Osteocyte (in vitro differentiated cells): ENCODE data around the gene ADD2. TPM values are rescaled to one million over a fixed set of nuclear protein-coding genes. Genes with fewer than 3 reads are reported as not detected.

Experiments used
- DNase-seq: peaks from one replicate; pipeline ENCODE4 v3.0.0; 2021; ENCODE audit warnings: mixed read lengths; ENCODE audit not compliant: unreplicated experiment; ENCODE audit errors: extremely low spot score
- H3K27ac Mint-ChIP-seq: one replicate; pipeline ENCODE4 v1.8.0; 2021; ENCODE audit warnings: mild to moderate bottlenecking, mixed read lengths; ENCODE audit not compliant: unreplicated experiment
- H3K27me3 Mint-ChIP-seq: one replicate; pipeline ENCODE4 v1.8.0; 2021; ENCODE audit warnings: mixed read lengths; ENCODE audit not compliant: unreplicated experiment
- H3K36me3 Mint-ChIP-seq: one replicate; pipeline ENCODE4 v1.8.0; 2021; ENCODE audit warnings: mixed read lengths; ENCODE audit not compliant: unreplicated experiment
- H3K4me1 Mint-ChIP-seq: one replicate; pipeline ENCODE4 v1.8.0; 2021; ENCODE audit warnings: mixed read lengths; ENCODE audit not compliant: unreplicated experiment
- H3K4me3 Mint-ChIP-seq: one replicate; pipeline ENCODE4 v1.8.0; 2021; ENCODE audit warnings: mild to moderate bottlenecking, moderate library complexity, mixed read lengths; ENCODE audit not compliant: unreplicated experiment
- H3K9me3 Mint-ChIP-seq: one replicate; pipeline ENCODE4 v1.8.0; 2021; ENCODE audit warnings: mixed read lengths; ENCODE audit not compliant: unreplicated experiment
- CTCF ChIP-seq: fragments of 200-600 bp; sonication (generic); IDR thresholded peaks from 2 replicates; pipeline ENCODE4 v1.5.0; 2021; ENCODE audit warnings: antibody characterized with exemption, mild to moderate bottlenecking, moderate library complexity
- total RNA-seq: library from RNA; stranded (reverse); gene quantifications from 2 replicates; pipeline ENCODE4 v1.2.1, GENCODE V29; 2021

The ADD2 gene
- total RNA-seq, 1 donor from 2014 or later, result not detected

GRCh38 chr2:70710038-70710690 lies 57.8 kb downstream of the ADD2 start:
- Mint-ChIP-seq H3K36me3 (no peaks in the 10 kb centered on the region), H3K4me3 (no peak overlapping the region), H3K27me3 (no peaks in the 10 kb centered on the region), H3K9me3 (no peaks in the 10 kb centered on the region), H3K27ac (no peak overlapping the region), H3K4me1 (no peaks in the 10 kb centered on the region)
- DNase-seq, result no peak
- TF ChIP-seq CTCF, result no peak

DNA sequence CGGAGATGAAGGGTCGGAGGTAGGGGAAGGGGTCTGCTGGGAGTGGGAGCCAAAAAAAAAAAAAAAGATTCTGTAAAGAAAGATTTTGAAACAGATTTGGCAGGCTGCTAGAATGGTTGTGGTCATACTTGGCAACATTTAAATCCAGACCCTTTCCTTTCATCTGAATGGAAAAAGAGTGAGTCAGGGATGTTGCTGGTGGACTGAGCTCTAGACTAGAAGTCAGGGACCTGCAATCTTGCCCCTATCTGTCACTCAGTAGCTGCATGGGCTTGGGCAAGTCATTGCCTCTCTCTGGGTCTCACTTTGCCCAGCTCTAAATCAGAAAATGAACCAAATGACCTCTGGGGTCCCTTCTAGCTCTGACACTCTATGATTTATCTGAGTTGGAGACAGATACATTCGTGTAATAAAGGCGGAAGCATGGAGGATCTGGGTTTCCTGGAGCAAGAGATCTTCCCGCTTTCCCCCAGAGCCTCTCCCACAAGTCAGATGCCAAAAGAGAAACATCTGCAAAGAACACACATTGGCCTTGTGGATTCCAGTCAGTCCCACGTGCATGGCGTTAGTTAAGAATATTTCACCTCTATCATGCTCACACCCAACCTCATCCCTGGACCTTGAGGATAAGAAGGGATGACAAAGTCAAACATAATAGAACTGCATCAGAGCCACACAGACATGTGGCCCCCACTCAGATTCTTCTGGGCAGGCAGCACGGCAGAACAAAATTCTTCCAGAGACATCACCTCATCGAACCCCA lies 58.5 kb downstream of the ADD2 start:
- Mint-ChIP-seq H3K4me3 (no peak overlapping the region), H3K36me3 (no peaks in the 10 kb centered on the region), H3K4me1 (no peaks in the 10 kb centered on the region), H3K9me3 (no peaks in the 10 kb centered on the region), H3K27ac (no peak overlapping the region), H3K27me3 (no peaks in the 10 kb centered on the region)
- TF ChIP-seq CTCF, result no peak
- no peak for DNase-seq

DNA sequence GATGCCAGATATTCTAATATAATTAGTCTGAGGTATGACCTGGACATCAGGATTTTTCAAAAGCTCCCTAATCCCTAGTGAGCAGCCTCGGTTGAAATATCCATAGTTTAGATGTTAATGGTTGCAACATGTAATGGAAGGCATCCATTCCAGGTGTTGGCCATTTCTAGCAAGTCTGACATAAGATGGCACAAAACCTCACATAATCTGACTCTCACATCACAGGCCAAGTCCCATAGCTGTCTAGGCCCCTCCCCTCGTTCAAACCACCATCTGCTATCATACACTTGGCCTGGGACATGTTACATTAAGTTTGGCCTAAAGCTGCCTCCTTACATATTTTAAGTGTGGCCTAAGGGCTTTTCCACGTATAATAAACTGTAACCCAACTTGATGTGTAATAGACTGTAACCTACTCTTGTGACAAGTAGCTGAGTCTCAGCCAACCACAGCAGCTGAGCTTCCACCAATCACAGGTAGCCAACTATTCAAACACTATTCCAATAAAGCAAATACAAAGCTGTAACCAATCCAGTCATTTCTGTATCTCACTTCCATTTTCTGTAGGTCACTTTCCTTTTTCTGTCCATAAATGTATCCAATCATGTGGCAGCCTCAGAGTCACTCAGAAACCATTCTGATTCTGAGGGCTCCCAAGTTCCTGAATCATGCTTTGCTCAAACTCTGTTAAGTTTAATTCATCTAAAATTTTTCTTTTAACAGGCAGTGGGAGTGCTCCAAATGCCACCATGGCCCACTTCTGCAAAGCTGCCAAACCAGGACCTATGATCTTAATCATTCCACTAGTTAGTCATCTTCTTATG lies 59.4 kb downstream of the ADD2 start:
- DNase-seq, result no peak
- H3K4me3 Mint-ChIP-seq, result no peak overlapping the region
- no peaks in the 10 kb centered on the region for H3K36me3 Mint-ChIP-seq
- H3K27me3 Mint-ChIP-seq, result no peaks in the 10 kb centered on the region
- H3K9me3 Mint-ChIP-seq, result no peaks in the 10 kb centered on the region
- no peak for TF ChIP-seq CTCF
- no peak overlapping the region for H3K27ac Mint-ChIP-seq
- H3K4me1 Mint-ChIP-seq, result no peaks in the 10 kb centered on the region

DNA sequence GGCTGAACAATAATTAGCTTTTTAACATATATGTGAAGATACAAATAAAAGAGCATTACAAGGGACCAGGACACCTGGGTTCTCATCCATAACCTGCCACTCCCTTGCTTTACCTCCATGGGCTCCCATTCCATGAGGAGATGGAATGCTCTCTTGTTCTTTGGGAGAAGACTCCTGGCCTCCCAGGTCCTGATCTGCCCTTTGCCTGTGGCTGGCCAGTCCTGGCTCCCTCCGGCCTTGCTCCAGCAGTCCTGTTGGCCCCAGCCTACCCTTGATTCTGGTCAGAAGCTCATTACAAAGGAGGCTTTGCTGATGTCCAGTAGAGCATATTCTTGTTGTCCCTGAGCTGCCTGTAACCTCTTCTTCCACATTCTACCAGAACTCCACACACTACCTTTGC lies 60.3 kb downstream of the ADD2 start:
- no peaks in the 10 kb centered on the region for H3K9me3 Mint-ChIP-seq
- H3K4me1 Mint-ChIP-seq, result no peaks in the 10 kb centered on the region
- no peak for TF ChIP-seq CTCF
- H3K27me3 Mint-ChIP-seq, result no peaks in the 10 kb centered on the region
- no peak overlapping the region for H3K4me3 Mint-ChIP-seq
- no peak for DNase-seq
- no peaks in the 10 kb centered on the region for H3K36me3 Mint-ChIP-seq
- H3K27ac Mint-ChIP-seq, result no peak overlapping the region
